Measurements from ENCODE around the gene BAZ2B.

GRCh38 chr2:159586034-159586433 is 30.3 kb downstream of the BAZ2B start:
- TF ChIP-seq CTCF (conservative IDR thresholded peaks at IDR 0.05) (no peak), ZFX (IDR thresholded peaks at IDR 0.05) (no peak)

Measured in C4-2B (cell line).